K562 (cell line): ENCODE results near the gene UPP1. TPM values are rescaled to one million over a fixed set of nuclear protein-coding genes. Genes with fewer than 3 reads are reported as not detected.

ENCODE experiments used
- ATAC-seq: fragments of 200-7000 bp; cut with Tn5 transposase; 3 replicates; pipeline ENCODE4 v1.9.1; 2020; ENCODE audit warnings: moderate library complexity
- BruUV-seq: library from RNA; stranded (reverse); fragments of 400-500 nt; replicated peaks from 2 replicates; lab custom pipeline; 2021; lab: Mats Ljungman, UMichigan
- CTCF ChIA-PET: fragments of 300-600 bp; formaldehyde crosslinking; extraction: SDS; loops from one replicate; lab custom pipeline; 2021; ENCODE audit warnings: low intra/inter-chr PET ratio; lab: Yijun Ruan, JAX
- POLR2A ChIA-PET: fragments of 300-600, 350-650 bp; sonication (Branson Sonifier 250); formaldehyde crosslinking; extraction: SDS; loops from one replicate; lab custom pipeline; 2021; ENCODE audit warnings: antibody characterized with exemption, inconsistent platforms; lab: Yijun Ruan, JAX
- DNase-seq, 4 experiments: peaks; one replicate each; pipeline versions ENCODE4 v3.0.0 to v3.0.0-alpha.2; 2011 to 2018; ENCODE audit warnings: low spot score in 3 of 4, mixed read lengths in 3 of 4; ENCODE audit errors: extremely low read depth in 1 of 4
- FAIRE-seq: peaks from 2 replicates; lab custom pipeline; 2011; peaks lifted over from hg19 to GRCh38; lab: Jason Lieb, UNC
- H2AFZ ChIP-seq: 2 replicates; pipeline ENCODE4 v1.6.0; 2011; ENCODE audit warnings: low read depth, low read length, control low read depth, inconsistent platforms
- H3K27ac ChIP-seq: fragments of 200-600 bp; 3 replicates; pipeline ENCODE4 v1.8.0; 2011; ENCODE audit warnings: low read depth, mild to moderate bottlenecking, control low read depth, inconsistent platforms, low read length, moderate library complexity, mixed read lengths; ENCODE audit errors: extremely low read depth
- H3K27me3 ChIP-seq, 2 experiments: fragments of 300-600 bp in 1 of 2; 2 replicates in 1 of 2; 3 replicates in 1 of 2; pipeline versions ENCODE4 v1.6.0 to v1.8.0; 2011; ENCODE audit warnings: inconsistent platforms in 2 of 2, low read length in 2 of 2, mild to moderate bottlenecking in 1 of 2, mixed read lengths in 1 of 2, moderate library complexity in 1 of 2; ENCODE audit not compliant: control insufficient read depth in 2 of 2, insufficient read depth in 2 of 2
- H3K36me3 ChIP-seq: fragments of 300-600 bp; 3 replicates; pipeline ENCODE4 v1.8.0; 2011; ENCODE audit warnings: mild to moderate bottlenecking, low read length, inconsistent platforms; ENCODE audit not compliant: control insufficient read depth, insufficient read depth
- H3K4me1 ChIP-seq, 2 experiments: fragments of 200-600 bp in 1 of 2; replicated peaks in 1 of 2; 2 replicates in 1 of 2; 3 replicates in 1 of 2; pipeline versions ENCODE4 v1.5.1 to v1.8.0; 2011; ENCODE audit warnings: inconsistent platforms in 2 of 2, low read length in 2 of 2, mild to moderate bottlenecking in 1 of 2, mixed read lengths in 1 of 2, moderate library complexity in 1 of 2; ENCODE audit not compliant: control insufficient read depth in 2 of 2, insufficient read depth in 2 of 2
- H3K4me2 ChIP-seq: 2 replicates; pipeline ENCODE4 v1.6.1; 2011; ENCODE audit warnings: low read length, control low read depth, inconsistent platforms, mixed read lengths; ENCODE audit not compliant: insufficient read depth
- H3K4me3 ChIP-seq: fragments of 200-600 bp; sonication (generic), shearing (Covaris generic); 2 replicates; pipeline ENCODE4 v1.5.1; 2016; ENCODE audit warnings: control low read depth, inconsistent platforms
- H3K79me2 ChIP-seq: fragments of 200-600 bp; 3 replicates; pipeline ENCODE4 v1.8.0; 2011; ENCODE audit warnings: low read length, inconsistent platforms; ENCODE audit not compliant: control insufficient read depth, insufficient read depth
- H3K9ac ChIP-seq, 2 experiments: 2 replicates each; pipeline versions ENCODE4 v1.6.0 to v1.6.1; 2011; ENCODE audit warnings: low read depth in 2 of 2, low read length in 2 of 2, control low read depth in 1 of 2, inconsistent platforms in 1 of 2, mild to moderate bottlenecking in 1 of 2, mixed read lengths in 1 of 2; ENCODE audit not compliant: insufficient read depth in 1 of 2
- H3K9me1 ChIP-seq: one replicate; pipeline ENCODE4 v1.6.0; 2011; ENCODE audit warnings: inconsistent platforms, mild to moderate bottlenecking, low read length, moderate library complexity; ENCODE audit not compliant: control insufficient read depth, insufficient read depth
- H3K9me3 ChIP-seq: replicated peaks from 2 replicates; pipeline ENCODE4 v1.5.1; 2011; ENCODE audit warnings: low read depth, low read length, inconsistent platforms; ENCODE audit not compliant: control insufficient read depth, insufficient read depth
- H4K20me1 ChIP-seq: replicated peaks from 2 replicates; pipeline ENCODE4 v1.6.1; 2011; ENCODE audit warnings: low read length, inconsistent platforms, mixed read lengths; ENCODE audit not compliant: control insufficient read depth, insufficient read depth
- ARID1B ChIP-seq: fragments of 450-650 bp; IDR thresholded peaks from 2 replicates; pipeline ENCODE4 v1.6.1; 2016; ENCODE audit warnings: antibody characterized with exemption, mild to moderate bottlenecking, inconsistent platforms
- ATF1 ChIP-seq, 2 experiments: fragments of 450-650 bp in 1 of 2; IDR thresholded peaks; 2 replicates each; pipeline ENCODE4 v1.6.1; 2016; ENCODE audit warnings: missing compliant biosample characterization in 1 of 2, missing genetic modification characterization in 1 of 2
- CEBPB ChIP-seq: fragments of 450-650 bp; IDR thresholded peaks from 2 replicates; pipeline ENCODE4 v1.6.1; 2016; ENCODE audit warnings: missing genetic modification characterization, missing compliant biosample characterization
- HNRNPK ChIP-seq: fragments of 200-400 bp; formaldehyde crosslinking; IDR thresholded peaks from one replicate; pipeline ENCODE4 v1.6.1; 2018; ENCODE audit warnings: mild to moderate bottlenecking, low read depth, low read length; ENCODE audit not compliant: poor library complexity, severe bottlenecking
- JUND ChIP-seq, 2 experiments: IDR thresholded peaks; 2 replicates in 1 of 2; 3 replicates in 1 of 2; pipeline ENCODE4 v1.6.1; 2011; ENCODE audit warnings: borderline replicate concordance in 2 of 2, low read depth in 2 of 2, low read length in 2 of 2, improper control_type of control experiment in 1 of 2, missing biosample characterization in 1 of 2, missing genetic modification characterization in 1 of 2, missing genetic modification reagents in 1 of 2
- PHF20 ChIP-seq: fragments of 450-650 bp; IDR thresholded peaks from 2 replicates; pipeline ENCODE4 v1.6.1; 2018; ENCODE audit not compliant: partially characterized antibody
- POLR2AphosphoS5 ChIP-seq: IDR thresholded peaks from 2 replicates; pipeline ENCODE4 v1.6.1; 2011; ENCODE audit warnings: mild to moderate bottlenecking, low read depth, low read length, moderate library complexity; ENCODE audit not compliant: control insufficient read depth, insufficient read depth
- TCF3 ChIP-seq: sonication (generic); formaldehyde crosslinking; IDR thresholded peaks from 2 replicates; pipeline ENCODE4 v1.4.0; 2020; ENCODE audit warnings: mild to moderate bottlenecking, missing genetic modification reagents
- ZNF143 ChIP-seq: sonication (generic); formaldehyde crosslinking; IDR thresholded peaks from 2 replicates; pipeline ENCODE4 v1.9.0; 2022; ENCODE audit warnings: mild to moderate bottlenecking, missing genetic modification reagents
- ZNF41 ChIP-seq: fragments of 250-450 bp; sonication (Bioruptor Pico); conservative IDR thresholded peaks from 2 replicates; pipeline ENCODE4 v1.4.0; 2020; ENCODE audit warnings: mild to moderate bottlenecking
- ZNF511 ChIP-seq: sonication (generic); formaldehyde crosslinking; IDR thresholded peaks from 2 replicates; pipeline ENCODE4 v1.8.0; 2022; ENCODE audit warnings: mild to moderate bottlenecking, missing genetic modification reagents
- ZNF699 ChIP-seq: fragments of 250-450 bp; sonication (Bioruptor Pico); IDR thresholded peaks from 2 replicates; pipeline ENCODE4 v1.8.0; 2021; ENCODE audit warnings: mild to moderate bottlenecking, moderate library complexity; ENCODE audit not compliant: insufficient replicate concordance
- WGBS: fragments of 100-300 bp; shearing (Covaris generic); methylation state at CpG from one replicate; pipeline ENCODE4 v1.1.6; 2016; ENCODE audit warnings: low coverage, mixed read lengths; ENCODE audit not compliant: insufficient coverage; ENCODE audit errors: missing lambda C conversion rate; 5-methylcytosine and 5-hydroxymethylcytosine counted together
- in situ Hi-C: fragments of 300-500 bp; cut with MboI; formaldehyde crosslinking; loops from 4 replicates; pipeline ENCODE4 v1.15.0; 2018; ENCODE audit warnings: inconsistent platforms, mixed read lengths
- intact Hi-C: fragments of 100-400 bp; cut with micrococcal nuclease; formaldehyde crosslinking; loops from 2 replicates; pipeline ENCODE4 v1.14.2; 2022
- polyA plus RNA-seq, 8 experiments: library from polyadenylated mRNA; depleted of rRNA in 4 of 8; stranded (reverse) in 5 of 8; unstranded in 3 of 8; fragments of >200 nt; fragmentation: Nextera tagmentation in 2 of 8; fragmentation: Illumina TruSeq in 1 of 8; extraction: Ambion mirVana in 2 of 8; extraction: Trizol in 1 of 8; gene quantifications; 2 replicates each; pipeline versions ENCODE4 v1.2.1 to v1.2.3, GENCODE V29; 2011 to 2014; ENCODE audit warnings: inconsistent platforms in 1 of 8, missing spikeins in 1 of 8
- total RNA-seq, 7 experiments: library from RNA; depleted of rRNA in 6 of 7; stranded (reverse); fragments of >200 nt in 6 of 7; fragmentation: Illumina TruSeq in 2 of 7; extraction: Trizol in 2 of 7; gene quantifications; 2 replicates each; pipeline versions ENCODE4 v1.2.1 to v1.2.3, GENCODE V29; 2011 to 2021; ENCODE audit warnings: low replicate concordance in 1 of 7
- TF ChIP-seq, protein P1 (sequence below): fragments of 250-450 bp; sonication (Bioruptor Pico); IDR thresholded peaks from 2 replicates; pipeline ENCODE4 v1.9.0; 2021; ENCODE audit warnings: mild to moderate bottlenecking, inconsistent platforms
- TF ChIP-seq, protein P2 (sequence below): fragments of 250-450 bp; sonication (Bioruptor Pico); IDR thresholded peaks from 2 replicates; pipeline ENCODE4 v1.5.0; 2021; ENCODE audit warnings: mild to moderate bottlenecking, borderline replicate concordance

UPP1 gene
- total and polyA plus RNA-seq, 9 of the 15 experiments (the other 6 are each of a cell fraction or from before 2014, with no cell fraction given): 0.38 to 2.4 (median 0.61) TPM

- H3K4me3 ChIP-seq: no peak overlapping the region
- no peaks in the 10 kb centered on the region for H3K79me2 ChIP-seq
- WGBS: 1% methylated on average over 9 of the region's 9 CpGs
- ChIA-PET CTCF (no interaction called here), POLR2A (no interaction called here)
- no peaks in the 10 kb centered on the region for H3K9me3 ChIP-seq
- in situ Hi-C loops: loop anchor here (5.0 kb wide), 1 partner anchor 172 kb away; no protein-coding TSS in a partner anchor
- no peak overlapping the region for H3K4me2 ChIP-seq
- no peaks in the 10 kb centered on the region for H3K36me3 ChIP-seq
- FAIRE-seq (no peak), DNase-seq (peak in 1 of 4 experiments; percentile 1), ATAC-seq (no peak)
- H2AFZ ChIP-seq: no peak overlapping the region
- H3K4me1 ChIP-seq: no peaks in the 10 kb centered on the region
- no TSS peak for BruUV-seq
- no peak overlapping the region for H3K27ac ChIP-seq
- H3K9ac ChIP-seq: no peak overlapping the region
- peaks cover 5% of the 10 kb centered on the region for H4K20me1 ChIP-seq
- intact Hi-C loops: loop anchor here (10.0 kb wide), 1 partner anchor 849 kb away; no protein-coding TSS in a partner anchor
- H3K27me3 ChIP-seq: peaks cover 0 to 16% of the 10 kb centered on the region in 2 experiments; a peak in 2 of 5 replicates
- TF ChIP-seq, protein P1, sequence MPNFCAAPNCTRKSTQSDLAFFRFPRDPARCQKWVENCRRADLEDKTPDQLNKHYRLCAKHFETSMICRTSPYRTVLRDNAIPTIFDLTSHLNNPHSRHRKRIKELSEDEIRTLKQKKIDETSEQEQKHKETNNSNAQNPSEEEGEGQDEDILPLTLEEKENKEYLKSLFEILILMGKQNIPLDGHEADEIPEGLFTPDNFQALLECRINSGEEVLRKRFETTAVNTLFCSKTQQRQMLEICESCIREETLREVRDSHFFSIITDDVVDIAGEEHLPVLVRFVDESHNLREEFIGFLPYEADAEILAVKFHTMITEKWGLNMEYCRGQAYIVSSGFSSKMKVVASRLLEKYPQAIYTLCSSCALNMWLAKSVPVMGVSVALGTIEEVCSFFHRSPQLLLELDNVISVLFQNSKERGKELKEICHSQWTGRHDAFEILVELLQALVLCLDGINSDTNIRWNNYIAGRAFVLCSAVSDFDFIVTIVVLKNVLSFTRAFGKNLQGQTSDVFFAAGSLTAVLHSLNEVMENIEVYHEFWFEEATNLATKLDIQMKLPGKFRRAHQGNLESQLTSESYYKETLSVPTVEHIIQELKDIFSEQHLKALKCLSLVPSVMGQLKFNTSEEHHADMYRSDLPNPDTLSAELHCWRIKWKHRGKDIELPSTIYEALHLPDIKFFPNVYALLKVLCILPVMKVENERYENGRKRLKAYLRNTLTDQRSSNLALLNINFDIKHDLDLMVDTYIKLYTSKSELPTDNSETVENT (CRISPR knock-in tag): no peak
- no peak for TF ChIP-seq POLR2AphosphoS5
- TF ChIP-seq JUND (IDR thresholded peaks at IDR 0.05; ENCODE audit: borderline replicate concordance, low read depth, low read length): no peak
- no peak for TF ChIP-seq JUND (tag; IDR thresholded peaks at IDR 0.05; ENCODE audit: borderline replicate concordance, low read depth, low read length)
- no peak for TF ChIP-seq TCF3
- no peak for TF ChIP-seq ZNF143 (CRISPR knock-in tag)
- no peak for TF ChIP-seq ZNF699 (CRISPR knock-in tag)
- no peak for TF ChIP-seq ARID1B
- no peak for TF ChIP-seq ZNF511 (CRISPR knock-in tag)
- no peak for TF ChIP-seq CEBPB (tag)
- no peak for TF ChIP-seq PHF20
- no peak for TF ChIP-seq ATF1 (CRISPR knock-in tag; IDR thresholded peaks at IDR 0.05)
- no peak for TF ChIP-seq ATF1 (tag; IDR thresholded peaks at IDR 0.05)
- no peak for TF ChIP-seq HNRNPK
- no peak for TF ChIP-seq ZNF41 (CRISPR knock-in tag)
- TF ChIP-seq, protein P2, sequence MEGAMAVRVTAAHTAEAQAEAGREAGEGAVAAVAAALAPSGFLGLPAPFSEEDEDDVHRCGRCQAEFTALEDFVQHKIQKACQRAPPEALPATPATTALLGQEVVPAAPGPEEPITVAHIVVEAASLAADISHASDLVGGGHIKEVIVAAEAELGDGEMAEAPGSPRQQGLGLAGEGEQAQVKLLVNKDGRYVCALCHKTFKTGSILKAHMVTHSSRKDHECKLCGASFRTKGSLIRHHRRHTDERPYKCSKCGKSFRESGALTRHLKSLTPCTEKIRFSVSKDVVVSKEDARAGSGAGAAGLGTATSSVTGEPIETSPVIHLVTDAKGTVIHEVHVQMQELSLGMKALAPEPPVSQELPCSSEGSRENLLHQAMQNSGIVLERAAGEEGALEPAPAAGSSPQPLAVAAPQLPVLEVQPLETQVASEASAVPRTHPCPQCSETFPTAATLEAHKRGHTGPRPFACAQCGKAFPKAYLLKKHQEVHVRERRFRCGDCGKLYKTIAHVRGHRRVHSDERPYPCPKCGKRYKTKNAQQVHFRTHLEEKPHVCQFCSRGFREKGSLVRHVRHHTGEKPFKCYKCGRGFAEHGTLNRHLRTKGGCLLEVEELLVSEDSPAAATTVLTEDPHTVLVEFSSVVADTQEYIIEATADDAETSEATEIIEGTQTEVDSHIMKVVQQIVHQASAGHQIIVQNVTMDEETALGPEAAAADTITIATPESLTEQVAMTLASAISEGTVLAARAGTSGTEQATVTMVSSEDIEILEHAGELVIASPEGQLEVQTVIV (CRISPR knock-in tag): no peak
- no peaks in the 10 kb centered on the region for H3K9me1 ChIP-seq
These were observed 25.1 kb downstream of the UPP1 start for GRCh38 chr7:48114115-48114514.
